Measurements from ENCODE around the gene EYA4.

DNA sequence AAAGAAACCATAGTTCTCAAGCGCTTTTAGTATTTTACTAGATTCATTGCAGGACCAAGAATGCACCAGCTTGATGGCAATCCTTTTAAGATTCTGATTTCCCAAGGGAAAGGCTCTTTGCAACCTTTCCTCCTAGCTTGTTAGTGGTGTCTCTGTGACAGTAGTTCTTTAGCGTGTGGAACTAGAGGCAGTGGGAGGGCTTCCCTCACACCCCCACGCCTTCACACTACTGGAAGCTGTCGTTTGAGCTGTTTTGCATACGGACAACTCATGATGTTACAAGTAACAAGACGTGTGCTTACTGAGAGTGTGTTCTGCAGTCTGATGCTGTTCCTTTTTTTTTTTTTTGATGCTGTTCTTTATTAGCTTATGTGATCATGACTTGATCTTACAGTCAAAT, 34.1 kb downstream of the EYA4 start:
- TF ChIP-seq RARB (CRISPR knock-in tag; IDR thresholded peaks at IDR 0.05), result no peak
- no peak for TF ChIP-seq CTCF (IDR thresholded peaks at IDR 0.05)
- no peak for TF ChIP-seq MAX (IDR thresholded peaks at IDR 0.05)
